Posterior vena cava (tissue), 2 donors: ENCODE data around the gene SLC25A51. TPM values are rescaled to one million over a fixed set of nuclear protein-coding genes. Genes with fewer than 3 reads are reported as not detected.

ENCODE experiments used
- DNase-seq: peaks from one replicate; pipeline ENCODE4 v3.0.0-alpha.2; 2020; ENCODE audit warnings: low spot score
- intact Hi-C, 2 donors: fragments of 100-400 bp; cut with DNase I; formaldehyde crosslinking; loops; one replicate each; pipeline versions ENCODE4 v1.14.1 to v1.14.2; 2022 to 2023
- long read RNA-seq, 2 donors: library from polyadenylated mRNA; unstranded; transcript quantifications; one replicate each; pipeline ENCODE4 v2.0.0, GENCODE V29; 2020 to 2021
- total RNA-seq, 2 donors: library from RNA; stranded (reverse); fragmentation: NEBNext Ultra II Directional; extraction: Animal tissue kit (Norgen Biotek cat#: 25700); gene quantifications; one replicate each; pipeline ENCODE4 v1.2.1, GENCODE V29; 2021
- donor health status: DM: yes; HTN: yes; CAD: no.
- donor health status: DM: yes; HTN: yes; CAD: no.

SLC25A51 gene, protein sequence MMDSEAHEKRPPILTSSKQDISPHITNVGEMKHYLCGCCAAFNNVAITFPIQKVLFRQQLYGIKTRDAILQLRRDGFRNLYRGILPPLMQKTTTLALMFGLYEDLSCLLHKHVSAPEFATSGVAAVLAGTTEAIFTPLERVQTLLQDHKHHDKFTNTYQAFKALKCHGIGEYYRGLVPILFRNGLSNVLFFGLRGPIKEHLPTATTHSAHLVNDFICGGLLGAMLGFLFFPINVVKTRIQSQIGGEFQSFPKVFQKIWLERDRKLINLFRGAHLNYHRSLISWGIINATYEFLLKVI
- total RNA-seq, result 10 to 100 TPM; 28.1 to 28.6 TPM
- long read RNA-seq, donor 1, partial matches to known transcripts, result 1 of 3 reads
- long read RNA-seq, donor 1, other reads (novel, unspliced or antisense), result 1 of 3 reads
- long read RNA-seq, donor 2, partial matches to known transcripts, result 2 of 16 reads
- long read RNA-seq, donor 2, other reads (novel, unspliced or antisense), result 7 of 16 reads

DNA sequence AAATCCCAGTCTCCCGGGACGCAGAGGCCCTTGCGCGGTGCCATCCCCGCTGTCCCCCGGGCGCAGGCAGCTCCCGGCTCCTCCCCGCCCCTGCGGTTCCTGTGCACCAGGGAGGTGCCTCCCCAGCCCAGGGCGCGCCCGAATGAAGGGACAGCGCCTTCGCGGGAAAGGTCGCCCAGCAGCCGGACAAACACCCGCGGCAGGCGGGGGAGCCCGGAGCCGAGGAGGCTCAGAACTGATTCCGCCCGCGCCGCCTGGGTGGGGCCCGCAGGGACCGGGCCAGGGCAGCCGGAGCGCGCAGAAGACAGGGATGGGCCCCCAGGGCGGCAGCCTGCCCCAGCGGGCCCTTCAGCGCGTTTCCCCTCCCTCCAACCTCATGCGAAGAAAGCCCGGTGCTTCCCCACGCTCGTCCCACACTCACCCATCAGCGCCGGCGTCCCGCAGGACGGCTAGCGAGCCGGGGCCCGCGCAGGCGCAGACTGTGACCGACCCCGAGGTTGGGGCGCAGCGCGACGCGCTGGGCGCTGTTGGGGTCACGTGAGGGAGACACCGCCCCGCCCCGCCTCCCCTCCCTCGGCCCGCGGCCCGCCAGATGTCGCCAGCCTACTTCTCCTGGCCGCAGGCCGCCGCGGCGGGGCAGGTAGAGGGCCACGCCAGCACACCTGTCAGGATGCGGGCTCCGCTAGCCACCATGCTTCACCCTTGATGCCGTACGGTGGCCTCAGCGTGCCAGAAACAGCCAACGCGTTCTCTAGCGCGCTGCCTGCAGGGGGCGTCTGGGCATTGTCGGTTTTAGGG, at the start of gene SLC25A51:
Gene SLC25A51 (minus strand): TSS at position 481 of the 798 bp plus-strand sequence. CDS start 15,577 bp downstream, outside the sequence.
- intact Hi-C loops, result no loop called here
- DNase-seq, result peak; percentile 98

DNA sequence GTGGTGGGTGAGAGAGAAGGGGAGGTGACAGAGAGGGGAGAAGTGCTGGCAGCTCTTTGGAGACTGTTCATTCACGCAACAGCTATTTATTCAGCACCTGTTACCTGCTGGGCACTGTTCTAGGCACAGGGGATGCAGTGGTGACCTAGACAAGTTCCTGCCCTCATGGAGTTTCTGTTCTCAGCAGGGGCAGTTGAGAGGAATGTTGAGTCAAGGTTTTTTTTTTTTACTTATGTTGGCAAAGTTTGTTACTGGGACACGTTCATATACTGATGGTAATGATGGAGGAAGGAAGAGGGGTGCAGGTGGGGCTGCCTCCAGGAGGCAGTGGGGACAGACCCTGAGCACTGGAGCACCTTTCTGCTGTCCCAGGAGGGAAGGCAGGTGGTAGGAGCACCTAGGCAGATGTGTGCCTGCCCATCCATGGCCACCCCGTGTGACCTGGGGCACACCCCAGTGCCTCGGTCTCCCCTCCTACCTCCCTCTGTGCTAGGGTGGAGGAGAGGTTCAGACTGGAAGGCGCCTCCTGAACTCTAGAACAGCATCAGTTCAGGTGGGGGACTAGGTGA, 49.4 kb upstream of the SLC25A51 start:
- DNase-seq, result no peak
- intact Hi-C loops, result loop anchor here in 1 of 2 donors (10.0 kb wide), 1 partner anchor 432 kb away; no protein-coding TSS in a partner anchor

GRCh38 chr9:37952731-37953130, 48.8 kb upstream of the SLC25A51 start:
- intact Hi-C loops, result loop anchor here in 1 of 2 donors (10.0 kb wide), 1 partner anchor 432 kb away; no protein-coding TSS in a partner anchor
- no peak for DNase-seq

DNA sequence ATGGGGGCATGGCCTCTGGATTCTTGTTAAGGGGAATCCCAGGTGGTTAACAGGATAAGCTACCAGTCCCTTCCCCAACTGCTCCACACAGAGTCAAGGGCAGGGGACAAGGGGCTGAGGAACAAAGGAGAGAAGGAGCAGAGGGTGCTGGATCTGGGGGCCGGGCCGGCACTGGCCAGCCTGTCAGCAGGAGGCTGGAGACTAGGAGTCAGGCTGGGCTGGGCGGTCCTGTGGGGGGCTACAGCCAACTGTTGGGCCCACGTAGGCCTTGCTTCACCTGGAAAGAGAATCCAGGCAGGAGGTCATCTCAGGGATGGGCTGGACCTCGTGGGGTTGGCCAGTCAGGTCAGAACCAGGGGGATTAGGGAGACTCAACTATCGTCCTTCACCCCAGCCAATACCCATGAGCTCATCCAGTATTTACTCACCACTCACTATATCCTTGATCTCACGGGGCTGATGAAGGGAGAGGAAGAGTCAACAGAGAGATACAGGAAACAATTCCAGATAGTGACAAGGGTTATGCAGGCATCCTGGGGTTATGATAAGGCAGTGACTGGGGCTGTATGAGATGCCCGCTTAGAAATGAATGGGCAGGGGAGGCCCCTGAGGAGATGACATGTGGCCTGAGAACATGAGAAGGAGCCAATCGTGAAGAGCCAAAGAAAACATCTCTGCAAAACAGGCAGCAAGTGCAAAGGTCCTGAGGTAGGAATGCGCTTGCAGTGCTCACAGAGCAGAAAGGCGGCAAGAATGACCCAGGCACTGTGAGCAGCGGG, 47.9 kb upstream of the SLC25A51 start:
- intact Hi-C loops, result loop anchor here in 1 of 2 donors (10.0 kb wide), 1 partner anchor 433 kb away; no protein-coding TSS in a partner anchor

GRCh38 chr9:37950561-37950960, 46.6 kb upstream of the SLC25A51 start:
- intact Hi-C loops, result loop anchor here in 1 of 2 donors (10.0 kb wide), 1 partner anchor 434 kb away; no protein-coding TSS in a partner anchor
- no peak for DNase-seq

More for the DNA sequence above, 47.9 kb upstream of the SLC25A51 start:
- DNase-seq, result no peak

DNA sequence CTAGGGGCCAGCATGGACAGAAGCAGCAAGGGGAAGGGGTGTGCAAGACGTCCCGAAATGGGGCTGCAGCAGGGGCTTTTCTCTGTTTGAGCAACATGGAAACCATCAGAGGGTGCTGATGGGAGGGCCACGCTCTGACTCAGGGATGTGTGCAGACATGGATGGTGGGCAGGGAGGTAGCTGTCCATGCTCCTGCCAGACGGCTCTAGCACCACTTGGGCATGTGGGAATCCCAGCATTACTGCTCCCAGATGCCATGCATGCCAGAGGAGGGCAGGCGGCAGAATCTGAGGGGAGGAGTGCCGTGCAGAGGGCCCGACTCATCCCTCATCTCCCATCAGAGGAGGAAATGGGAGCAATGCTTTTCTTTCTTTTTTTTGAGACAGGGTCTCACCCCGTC, 45.6 kb upstream of the SLC25A51 start:
- DNase-seq, result no peak
- intact Hi-C loops, result loop anchor here in 1 of 2 donors (10.0 kb wide), 1 partner anchor 115 kb away; the partner anchor contains the start of gene SHB

DNA sequence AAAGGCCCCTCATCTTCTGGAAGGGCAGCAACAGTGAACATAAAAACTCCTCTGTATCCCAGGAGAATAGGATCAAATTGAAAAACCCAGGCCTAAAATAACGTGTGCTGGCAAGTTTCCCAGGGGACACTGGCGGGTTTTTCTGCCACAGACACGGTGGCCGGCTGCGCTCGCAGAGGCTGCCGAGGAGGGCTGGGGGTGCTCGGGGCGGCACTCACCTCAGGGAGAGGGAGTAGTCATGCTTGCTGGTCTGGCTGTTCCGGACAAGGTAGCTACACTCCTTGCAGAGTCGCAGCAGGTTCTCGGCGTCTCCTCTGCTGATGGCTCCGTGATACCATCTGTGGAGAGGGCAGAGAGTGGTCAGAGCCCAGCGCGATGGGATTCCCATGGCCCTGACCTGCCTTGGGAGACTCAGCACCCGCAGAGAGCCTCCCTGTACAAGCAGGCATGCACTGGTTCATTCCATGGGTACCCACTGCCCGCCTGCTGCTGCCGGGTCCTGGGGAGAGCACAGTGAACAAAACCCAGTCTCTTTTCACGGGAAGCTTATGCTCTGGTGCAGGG, 44.6 kb upstream of the SLC25A51 start:
- intact Hi-C loops, result loop anchor here in 1 of 2 donors (10.0 kb wide), 1 partner anchor 116 kb away; the partner anchor contains the start of gene SHB

DNA sequence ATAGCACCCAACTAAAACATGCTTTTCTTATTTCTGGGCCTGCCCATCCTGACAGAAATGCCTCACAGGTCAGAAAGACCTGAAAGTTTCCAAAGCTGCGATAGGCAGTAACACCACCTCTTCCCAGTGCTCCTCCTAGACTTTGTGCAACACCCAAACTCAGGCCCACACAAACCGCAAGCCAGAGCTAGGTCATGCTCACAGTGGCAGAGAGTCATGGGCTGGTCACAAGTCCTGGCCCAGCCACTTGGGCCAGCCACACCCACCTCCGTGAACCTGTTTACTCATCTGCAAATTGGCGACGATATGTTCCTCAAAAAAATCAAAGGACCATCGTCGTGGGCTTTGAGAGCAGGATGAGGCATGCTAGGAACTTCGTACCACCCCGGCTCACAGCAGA, 44.0 kb upstream of the SLC25A51 start:
- intact Hi-C loops, result loop anchor here in 1 of 2 donors (10.0 kb wide), 1 partner anchor 117 kb away; the partner anchor contains the start of gene SHB
- no peak for DNase-seq

More for the DNA sequence above, 44.6 kb upstream of the SLC25A51 start:
- no peak for DNase-seq

- intact Hi-C loops, result loop anchor here in 1 of 2 donors (10.0 kb wide), 1 partner anchor 117 kb away; the partner anchor contains the start of gene SHB
- no peak for DNase-seq
Observed at GRCh38 chr9:37947471-37947870, 43.5 kb upstream of the SLC25A51 start.

DNA sequence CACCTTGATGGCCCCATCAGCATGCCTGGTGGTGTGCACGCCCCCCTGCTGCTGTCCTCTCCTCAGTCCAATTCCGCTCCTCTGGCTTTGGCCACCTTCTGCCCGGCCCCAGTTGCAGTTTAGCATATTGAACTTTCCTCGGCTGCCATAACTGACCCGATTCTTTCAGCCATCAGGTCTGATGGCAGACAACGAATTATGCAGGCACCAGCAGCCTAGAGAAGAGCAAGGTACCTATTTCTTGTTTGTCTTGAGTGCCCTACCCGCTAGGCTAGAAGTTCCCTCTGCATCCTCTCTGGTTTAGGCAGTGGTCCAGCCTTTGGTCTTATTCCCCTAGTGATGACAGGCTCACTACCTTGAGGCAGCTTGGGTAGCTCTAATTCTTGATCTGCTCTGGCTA, 43.0 kb upstream of the SLC25A51 start:
- intact Hi-C loops, result loop anchor here in 1 of 2 donors (10.0 kb wide), 1 partner anchor 118 kb away; the partner anchor contains the start of gene SHB
- DNase-seq, result no peak

- DNase-seq, result no peak
- intact Hi-C loops, result loop anchor here in 1 of 2 donors (10.0 kb wide), 1 partner anchor 119 kb away; the partner anchor contains the start of gene SHB
Observed at GRCh38 chr9:37946041-37946440, 42.1 kb upstream of the SLC25A51 start.

DNA sequence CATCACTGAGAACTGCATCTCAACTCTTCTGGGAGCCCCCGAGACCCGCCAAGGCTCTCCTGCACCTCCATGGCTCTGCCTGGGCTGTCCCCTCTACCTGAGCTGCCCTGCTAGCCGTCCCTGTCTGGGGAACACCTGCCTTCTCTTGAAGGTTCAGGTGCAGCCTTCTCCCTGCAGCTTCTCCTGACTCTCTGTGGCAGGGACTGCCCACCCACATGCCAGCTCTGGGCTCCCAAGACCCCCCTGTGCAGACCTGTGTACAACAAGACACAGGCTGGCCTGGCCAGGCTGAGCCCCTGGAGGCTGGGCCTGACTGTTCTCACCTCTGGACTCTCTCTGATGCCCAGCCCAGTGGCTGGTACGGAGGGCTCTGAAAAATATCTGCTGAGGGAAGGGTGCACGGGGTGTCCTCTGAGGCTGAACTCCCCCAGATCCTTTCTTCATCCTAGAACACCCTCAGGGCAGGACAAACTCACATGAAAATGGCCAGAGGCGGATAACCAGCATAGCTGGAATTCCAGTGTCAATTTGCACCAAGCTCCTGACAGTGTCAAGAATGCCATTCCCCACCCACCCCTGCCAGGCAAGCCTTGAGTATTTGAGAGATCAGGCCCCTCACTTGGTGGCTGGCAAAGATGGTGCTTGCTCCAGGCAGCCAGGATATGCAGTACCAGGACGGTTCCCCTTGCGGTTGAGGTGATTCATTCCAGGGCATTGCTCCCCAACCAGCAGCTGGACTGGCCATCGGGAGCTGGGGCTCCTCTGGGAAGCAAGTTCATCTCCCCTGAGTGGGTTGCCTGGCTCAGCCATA, 40.9 kb upstream of the SLC25A51 start:
- no peak for DNase-seq
- intact Hi-C loops, result loop anchor here in 1 of 2 donors (10.0 kb wide), 1 partner anchor 120 kb away; the partner anchor contains the start of gene SHB

DNA sequence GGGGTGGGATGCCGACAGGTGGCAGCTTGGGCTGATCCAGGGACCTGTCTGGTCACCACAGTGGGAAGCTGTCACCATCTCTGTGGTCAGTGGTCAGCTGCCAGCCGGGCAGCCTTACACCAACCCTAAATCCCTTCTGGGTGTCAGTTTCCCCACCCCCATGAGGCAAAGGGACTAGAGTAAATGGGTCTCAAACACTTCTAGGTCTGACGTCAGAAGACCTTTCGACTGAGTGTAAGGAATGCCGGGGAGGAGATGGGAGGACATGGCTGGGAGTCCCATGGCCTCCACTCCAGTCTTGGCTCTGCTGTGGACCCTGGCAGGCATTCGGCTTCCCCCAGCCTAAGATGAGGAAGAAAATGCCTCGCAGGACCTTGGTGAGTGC, 40.3 kb upstream of the SLC25A51 start:
- intact Hi-C loops, result loop anchor here in 1 of 2 donors (10.0 kb wide), 1 partner anchor 121 kb away; the partner anchor contains the start of gene SHB
- peak; percentile 81 for DNase-seq

DNA sequence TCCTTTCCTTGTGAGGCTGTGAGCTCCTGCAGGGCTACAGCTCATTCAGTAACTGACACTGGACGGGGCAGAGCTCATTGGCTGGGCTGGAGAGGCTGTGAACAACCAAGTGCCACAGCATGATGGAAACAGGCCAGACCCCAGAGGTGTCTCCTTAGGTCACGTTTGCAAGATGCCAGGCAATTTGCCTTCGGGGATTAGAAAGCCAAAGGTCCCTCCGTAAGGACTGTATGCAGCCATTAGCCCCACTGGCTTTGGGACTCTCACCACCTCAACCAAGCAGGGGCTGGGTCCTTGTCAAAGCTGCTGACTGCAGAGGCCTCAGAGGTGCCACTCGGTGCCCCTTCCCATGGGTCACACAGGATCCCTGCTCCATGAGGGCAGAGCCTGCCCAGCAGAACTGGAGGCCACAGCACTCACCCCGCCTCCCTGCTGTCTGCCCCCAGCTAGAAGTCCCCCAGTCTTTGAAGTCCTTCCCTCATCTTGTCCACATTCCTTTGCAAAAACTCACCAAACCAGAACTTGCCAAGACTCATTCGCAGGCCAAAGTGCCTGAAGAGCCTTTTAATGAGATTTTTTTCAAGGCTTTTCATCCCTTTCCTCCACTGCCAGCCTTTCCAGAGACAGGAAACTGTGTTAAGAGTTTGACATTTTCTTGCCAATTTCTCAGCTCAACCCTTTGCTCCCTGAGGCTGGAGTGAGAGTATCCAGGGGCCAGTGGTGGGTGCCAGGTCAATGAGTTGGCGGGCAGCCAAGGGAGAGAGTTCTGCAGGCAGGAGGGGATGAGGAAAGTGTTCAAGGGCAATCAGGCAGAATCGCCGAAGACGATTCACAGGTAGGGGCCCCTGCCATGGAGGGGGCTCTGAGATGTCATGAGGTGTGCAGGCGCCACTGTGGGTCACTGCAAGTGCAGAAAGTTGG, 39.7 kb upstream of the SLC25A51 start:
- no peak for DNase-seq
- intact Hi-C loops, result loop anchor here in 1 of 2 donors (10.0 kb wide), 1 partner anchor 121 kb away; the partner anchor contains the start of gene SHB

DNA sequence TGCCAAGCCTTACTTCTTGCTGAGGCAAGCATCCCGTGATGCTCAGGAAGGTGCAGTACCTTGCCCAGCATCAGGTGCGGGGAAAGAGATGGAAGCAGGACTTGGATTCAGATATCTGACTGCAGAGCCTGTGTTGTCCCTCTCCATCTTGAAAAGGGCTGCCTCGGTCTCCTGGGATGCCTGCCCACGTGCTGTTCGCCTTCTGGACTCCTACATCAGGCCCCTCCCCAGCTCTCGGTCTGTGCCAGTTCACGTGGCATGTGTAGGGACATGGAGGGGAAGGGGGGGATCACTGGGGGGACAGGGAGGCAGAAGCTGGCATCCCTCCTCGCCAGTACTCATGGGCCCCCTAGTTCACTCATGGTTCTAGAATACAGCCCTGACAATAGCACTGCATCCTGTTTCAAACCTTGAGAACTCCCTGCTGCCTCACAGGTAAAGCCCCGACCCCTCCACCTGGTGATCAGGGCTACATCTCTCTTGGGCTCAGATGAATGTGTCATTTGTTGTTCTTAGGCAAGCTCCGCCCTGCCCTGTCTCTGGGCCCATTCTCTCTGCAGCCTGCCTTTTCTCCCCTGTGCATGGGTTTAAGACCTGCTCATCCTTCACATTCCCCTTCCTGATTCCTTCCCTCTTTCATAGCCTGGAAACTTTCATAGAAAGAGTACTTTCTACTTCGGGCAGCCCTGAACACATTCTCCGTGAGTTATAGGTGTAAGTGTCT, 38.9 kb upstream of the SLC25A51 start:
- intact Hi-C loops, result loop anchor here in 1 of 2 donors (10.0 kb wide), 1 partner anchor 122 kb away; the partner anchor contains the start of gene SHB
- DNase-seq, result no peak
